ENCODE results near the gene SLC22A12. TPM values are rescaled to one million over a fixed set of nuclear protein-coding genes. Genes with fewer than 3 reads are reported as not detected.

The SLC22A12 gene
- total and polyA plus RNA-seq, 2 experiments from 2014 or later: not detected

DNA sequence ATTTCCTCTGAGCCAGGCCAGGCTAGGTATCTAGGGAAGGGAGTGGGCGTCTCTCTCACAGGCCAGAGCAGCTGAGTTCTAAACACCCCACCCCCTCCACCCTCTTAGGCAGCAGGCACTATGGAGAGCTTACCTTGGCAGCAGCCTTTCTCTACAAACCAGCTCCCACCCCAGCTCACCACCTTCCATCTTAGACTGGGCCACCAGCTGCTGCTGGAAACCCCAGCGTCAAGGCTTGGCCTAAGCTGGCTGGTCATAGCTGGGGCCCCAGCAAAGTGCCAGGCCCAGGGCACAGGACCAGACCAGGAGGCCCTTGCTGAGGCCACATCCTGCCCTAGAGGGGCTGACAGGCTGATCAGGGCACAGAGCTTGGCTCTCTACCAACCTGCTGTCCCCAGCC is 20.2 kb downstream of the SLC22A12 start:
- DNase-seq (ENCODE audit: low spot score): no peak
- Histone ChIP-seq H3K9me2 (ENCODE audit: insufficient read depth) (no peaks in the 10 kb centered on the region), H3K27ac (ENCODE audit: low read depth) (no peak overlapping the region), H3K27me3 (ENCODE audit: insufficient read depth) (no peaks in the 10 kb centered on the region), H2AFZ (no peak overlapping the region), H3K36me3 (ENCODE audit: insufficient read depth) (no peaks in the 10 kb centered on the region), H3K79me2 (replicated peaks; ENCODE audit: insufficient read depth) (no peaks in the 10 kb centered on the region), H3K4me1 (ENCODE audit: insufficient read depth) (0 out of 2 replicates have a peak, but pooled peaks cover 5% of the 10 kb centered on the region), H3K4me2 (no peak overlapping the region), H3K4me3 (no peak overlapping the region), H3F3A (replicated peaks; ENCODE audit: low read depth) (no peaks in the 10 kb centered on the region), H4K20me1 (replicated peaks; ENCODE audit: insufficient read depth) (no peaks in the 10 kb centered on the region)
- no peaks in the 10 kb centered on the region for H3K9me3 Mint-ChIP-seq
- H3K4me1 Mint-ChIP-seq: peaks cover 9% of the 10 kb centered on the region
- peaks cover 10% of the 10 kb centered on the region for H3K27me3 Mint-ChIP-seq (ENCODE audit: insufficient read depth, low read depth, poor library complexity)
- H3K36me3 Mint-ChIP-seq (ENCODE audit: low read depth): no peaks in the 10 kb centered on the region
- H3K4me3 Mint-ChIP-seq: no peak overlapping the region
- TF ChIP-seq ZNF114 (CRISPR knock-in tag; IDR thresholded peaks at IDR 0.05) (no peak), STAT1 (IDR thresholded peaks at IDR 0.05; ENCODE audit: unreplicated experiment) (no peak), ZNF331 (CRISPR knock-in tag; IDR thresholded peaks at IDR 0.05; ENCODE audit: low read depth) (no peak), CTCF (conservative IDR thresholded peaks at IDR 0.05; ENCODE audit: low read depth in 2 of 2) (no peak), POLR2AphosphoS5 (IDR thresholded peaks at IDR 0.05; ENCODE audit: low read depth) (no peak), CREB1 (CRISPR knock-in tag; IDR thresholded peaks at IDR 0.05; ENCODE audit: low read depth) (no peak), JUNB (IDR thresholded peaks at IDR 0.05; ENCODE audit: unreplicated experiment) (no peak), NANOG (IDR thresholded peaks at IDR 0.05; ENCODE audit: borderline replicate concordance) (no peak), REST (IDR thresholded peaks at IDR 0.05; ENCODE audit: unreplicated experiment) (no peak), EZH2 (IDR thresholded peaks at IDR 0.05; ENCODE audit: low read depth, unreplicated experiment) (no peak), EZH2phosphoT487 (IDR thresholded peaks at IDR 0.05; ENCODE audit: unreplicated experiment) (no peak)
- TF ChIP-seq, protein P1, sequence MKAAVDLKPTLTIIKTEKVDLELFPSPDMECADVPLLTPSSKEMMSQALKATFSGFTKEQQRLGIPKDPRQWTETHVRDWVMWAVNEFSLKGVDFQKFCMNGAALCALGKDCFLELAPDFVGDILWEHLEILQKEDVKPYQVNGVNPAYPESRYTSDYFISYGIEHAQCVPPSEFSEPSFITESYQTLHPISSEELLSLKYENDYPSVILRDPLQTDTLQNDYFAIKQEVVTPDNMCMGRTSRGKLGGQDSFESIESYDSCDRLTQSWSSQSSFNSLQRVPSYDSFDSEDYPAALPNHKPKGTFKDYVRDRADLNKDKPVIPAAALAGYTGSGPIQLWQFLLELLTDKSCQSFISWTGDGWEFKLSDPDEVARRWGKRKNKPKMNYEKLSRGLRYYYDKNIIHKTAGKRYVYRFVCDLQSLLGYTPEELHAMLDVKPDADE (IDR thresholded peaks at IDR 0.05): no peak
- TF ChIP-seq, protein P2, sequence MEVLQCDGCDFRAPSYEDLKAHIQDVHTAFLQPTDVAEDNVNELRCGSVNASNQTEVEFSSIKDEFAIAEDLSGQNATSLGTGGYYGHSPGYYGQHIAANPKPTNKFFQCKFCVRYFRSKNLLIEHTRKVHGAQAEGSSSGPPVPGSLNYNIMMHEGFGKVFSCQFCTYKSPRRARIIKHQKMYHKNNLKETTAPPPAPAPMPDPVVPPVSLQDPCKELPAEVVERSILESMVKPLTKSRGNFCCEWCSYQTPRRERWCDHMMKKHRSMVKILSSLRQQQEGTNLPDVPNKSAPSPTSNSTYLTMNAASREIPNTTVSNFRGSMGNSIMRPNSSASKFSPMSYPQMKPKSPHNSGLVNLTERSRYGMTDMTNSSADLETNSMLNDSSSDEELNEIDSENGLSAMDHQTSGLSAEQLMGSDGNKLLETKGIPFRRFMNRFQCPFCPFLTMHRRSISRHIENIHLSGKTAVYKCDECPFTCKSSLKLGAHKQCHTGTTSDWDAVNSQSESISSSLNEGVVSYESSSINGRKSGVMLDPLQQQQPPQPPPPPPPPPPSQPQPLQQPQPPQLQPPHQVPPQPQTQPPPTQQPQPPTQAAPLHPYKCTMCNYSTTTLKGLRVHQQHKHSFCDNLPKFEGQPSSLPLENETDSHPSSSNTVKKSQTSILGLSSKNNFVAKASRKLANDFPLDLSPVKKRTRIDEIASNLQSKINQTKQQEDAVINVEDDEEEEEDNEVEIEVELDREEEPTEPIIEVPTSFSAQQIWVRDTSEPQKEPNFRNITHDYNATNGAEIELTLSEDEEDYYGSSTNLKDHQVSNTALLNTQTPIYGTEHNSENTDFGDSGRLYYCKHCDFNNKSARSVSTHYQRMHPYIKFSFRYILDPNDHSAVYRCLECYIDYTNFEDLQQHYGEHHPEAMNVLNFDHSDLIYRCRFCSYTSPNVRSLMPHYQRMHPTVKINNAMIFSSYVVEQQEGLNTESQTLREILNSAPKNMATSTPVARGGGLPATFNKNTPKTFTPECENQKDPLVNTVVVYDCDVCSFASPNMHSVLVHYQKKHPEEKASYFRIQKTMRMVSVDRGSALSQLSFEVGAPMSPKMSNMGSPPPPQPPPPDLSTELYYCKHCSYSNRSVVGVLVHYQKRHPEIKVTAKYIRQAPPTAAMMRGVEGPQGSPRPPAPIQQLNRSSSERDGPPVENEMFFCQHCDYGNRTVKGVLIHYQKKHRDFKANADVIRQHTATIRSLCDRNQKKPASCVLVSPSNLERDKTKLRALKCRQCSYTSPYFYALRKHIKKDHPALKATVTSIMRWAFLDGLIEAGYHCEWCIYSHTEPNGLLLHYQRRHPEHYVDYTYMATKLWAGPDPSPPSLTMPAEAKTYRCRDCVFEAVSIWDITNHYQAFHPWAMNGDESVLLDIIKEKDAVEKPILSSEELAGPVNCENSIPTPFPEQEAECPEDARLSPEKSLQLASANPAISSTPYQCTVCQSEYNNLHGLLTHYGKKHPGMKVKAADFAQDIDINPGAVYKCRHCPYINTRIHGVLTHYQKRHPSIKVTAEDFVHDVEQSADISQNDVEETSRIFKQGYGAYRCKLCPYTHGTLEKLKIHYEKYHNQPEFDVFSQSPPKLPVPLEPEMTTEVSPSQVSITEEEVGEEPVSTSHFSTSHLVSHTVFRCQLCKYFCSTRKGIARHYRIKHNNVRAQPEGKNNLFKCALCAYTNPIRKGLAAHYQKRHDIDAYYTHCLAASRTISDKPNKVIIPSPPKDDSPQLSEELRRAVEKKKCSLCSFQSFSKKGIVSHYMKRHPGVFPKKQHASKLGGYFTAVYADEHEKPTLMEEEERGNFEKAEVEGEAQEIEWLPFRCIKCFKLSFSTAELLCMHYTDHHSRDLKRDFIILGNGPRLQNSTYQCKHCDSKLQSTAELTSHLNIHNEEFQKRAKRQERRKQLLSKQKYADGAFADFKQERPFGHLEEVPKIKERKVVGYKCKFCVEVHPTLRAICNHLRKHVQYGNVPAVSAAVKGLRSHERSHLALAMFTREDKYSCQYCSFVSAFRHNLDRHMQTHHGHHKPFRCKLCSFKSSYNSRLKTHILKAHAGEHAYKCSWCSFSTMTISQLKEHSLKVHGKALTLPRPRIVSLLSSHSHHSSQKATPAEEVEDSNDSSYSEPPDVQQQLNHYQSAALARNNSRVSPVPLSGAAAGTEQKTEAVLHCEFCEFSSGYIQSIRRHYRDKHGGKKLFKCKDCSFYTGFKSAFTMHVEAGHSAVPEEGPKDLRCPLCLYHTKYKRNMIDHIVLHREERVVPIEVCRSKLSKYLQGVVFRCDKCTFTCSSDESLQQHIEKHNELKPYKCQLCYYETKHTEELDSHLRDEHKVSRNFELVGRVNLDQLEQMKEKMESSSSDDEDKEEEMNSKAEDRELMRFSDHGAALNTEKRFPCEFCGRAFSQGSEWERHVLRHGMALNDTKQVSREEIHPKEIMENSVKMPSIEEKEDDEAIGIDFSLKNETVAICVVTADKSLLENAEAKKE (CRISPR knock-in tag; IDR thresholded peaks at IDR 0.05): no peak
- ATAC-seq: no peak
- H3K27ac Mint-ChIP-seq: no peak overlapping the region
